ENCODE data around the gene NAGA. TPM values are rescaled to one million over a fixed set of nuclear protein-coding genes. Genes with fewer than 3 reads are reported as not detected.
"Not testable (repeated sequence)": the region's sequence is repeated elsewhere in the genome, so short reads cannot be mapped to it uniquely, and the experiment has no call there.

Gene NAGA
- total RNA-seq (10 to 100 TPM in 4 of 5 donors, 1 to 10 TPM in 1; 2.3 to 55.8 (median 24.2) TPM), polyA plus RNA-seq (1 to 10 TPM; 8.4 to 9.8 (median 9.5) TPM)
- long read RNA-seq, donor 1, partial matches to known transcripts = 0 of 2 reads
- long read RNA-seq, donor 1, other reads (novel, unspliced or antisense) = 0 of 2 reads
- long read RNA-seq, donor 2, partial matches to known transcripts = 0 of 6 reads
- long read RNA-seq, donor 2, other reads (novel, unspliced or antisense) = 0 of 6 reads
- long read RNA-seq, donor 3, partial matches to known transcripts = 0 of 6 reads
- long read RNA-seq, donor 3, other reads (novel, unspliced or antisense) = 0 of 6 reads
- long read RNA-seq, donor 4 = 0 reads
- long read RNA-seq, donor 5, transcript NAGA-201 (9 exons, 3,694 nt) = major isoform, 6 of 12 reads
- long read RNA-seq, donor 5, partial matches to known transcripts = 0 of 12 reads
- long read RNA-seq, donor 5, other reads (novel, unspliced or antisense) = 0 of 12 reads
- long read RNA-seq, donor 6, transcript NAGA-201 (9 exons, 3,694 nt) = major isoform, 10 of 26 reads
- long read RNA-seq, donor 6, partial matches to known transcripts = 11 of 26 reads
- long read RNA-seq, donor 6, other reads (novel, unspliced or antisense) = 0 of 26 reads
- long read RNA-seq, donor 7, partial matches to known transcripts = 0 of 7 reads
- long read RNA-seq, donor 7, other reads (novel, unspliced or antisense) = 0 of 7 reads
- long read RNA-seq, donor 8, transcript NAGA-201 (9 exons, 3,694 nt) = major isoform, 5 of 8 reads
- long read RNA-seq, donor 8, partial matches to known transcripts = 0 of 8 reads
- long read RNA-seq, donor 8, other reads (novel, unspliced or antisense) = 0 of 8 reads
- long read RNA-seq, donor 9, partial matches to known transcripts = 0 of 2 reads
- long read RNA-seq, donor 9, other reads (novel, unspliced or antisense) = 0 of 2 reads
- long read RNA-seq, donor 10, partial matches to known transcripts = 0 of 3 reads
- long read RNA-seq, donor 10, other reads (novel, unspliced or antisense) = 0 of 3 reads

DNA sequence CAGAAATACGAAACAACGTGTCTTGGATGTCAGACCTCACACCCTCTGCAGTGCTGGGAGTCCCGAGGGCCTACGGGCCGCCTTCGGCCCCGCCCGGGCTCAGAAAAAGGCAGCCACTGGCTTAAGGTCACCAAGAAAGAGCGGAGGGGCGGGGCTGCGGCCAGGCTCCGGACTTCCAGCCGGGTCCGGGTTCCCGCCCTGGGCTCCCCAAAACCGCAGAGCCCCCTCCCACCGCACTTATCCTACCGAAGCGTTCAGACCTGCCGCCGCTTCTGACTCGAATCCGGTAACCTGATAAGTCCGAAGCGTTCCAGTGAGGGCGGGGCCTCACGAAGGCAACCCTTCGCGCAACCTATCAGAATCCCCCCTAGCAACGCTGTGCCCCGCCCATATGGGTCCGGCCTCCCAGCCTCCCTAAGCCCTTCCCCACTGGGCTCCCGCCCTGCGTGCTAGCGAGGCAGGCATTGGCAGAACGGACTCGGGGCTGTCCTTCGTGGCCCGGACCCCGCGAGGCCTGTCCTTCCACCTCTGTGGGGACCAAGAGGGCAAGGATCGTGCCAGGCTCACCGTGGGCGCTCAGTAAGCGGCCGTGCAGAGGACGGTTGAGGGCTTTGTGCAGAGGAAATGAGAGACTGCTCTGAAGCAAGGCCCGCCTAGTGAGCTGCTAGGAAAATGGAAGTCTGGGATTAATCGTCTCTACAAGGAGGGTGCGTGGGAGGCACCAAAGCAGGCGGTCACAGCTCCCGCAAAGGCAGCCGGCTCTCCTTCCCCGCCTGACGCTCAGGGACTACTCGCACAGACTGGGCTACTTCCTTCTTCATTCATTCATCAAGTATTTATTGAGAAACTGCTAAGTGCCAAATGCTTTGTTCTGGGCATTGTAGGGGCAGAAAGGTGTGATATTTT lies at the start of gene NAGA:
NAGA (minus strand) TSS at position 296 of the 906 bp plus-strand sequence. CDS start 515 bp downstream, outside the sequence.
- H3K27ac ChIP-seq = peak within 1 kb of the TSS; percentile 88 to 93 (median 89)
- intact Hi-C loops (cut with DNase I; ENCODE audit: low total_unique reads) = no loop called here
- 0 to 1% (median 0%) methylated on average over 31 to 56 of the region's 56 CpGs for WGBS, 5 donors

DNA sequence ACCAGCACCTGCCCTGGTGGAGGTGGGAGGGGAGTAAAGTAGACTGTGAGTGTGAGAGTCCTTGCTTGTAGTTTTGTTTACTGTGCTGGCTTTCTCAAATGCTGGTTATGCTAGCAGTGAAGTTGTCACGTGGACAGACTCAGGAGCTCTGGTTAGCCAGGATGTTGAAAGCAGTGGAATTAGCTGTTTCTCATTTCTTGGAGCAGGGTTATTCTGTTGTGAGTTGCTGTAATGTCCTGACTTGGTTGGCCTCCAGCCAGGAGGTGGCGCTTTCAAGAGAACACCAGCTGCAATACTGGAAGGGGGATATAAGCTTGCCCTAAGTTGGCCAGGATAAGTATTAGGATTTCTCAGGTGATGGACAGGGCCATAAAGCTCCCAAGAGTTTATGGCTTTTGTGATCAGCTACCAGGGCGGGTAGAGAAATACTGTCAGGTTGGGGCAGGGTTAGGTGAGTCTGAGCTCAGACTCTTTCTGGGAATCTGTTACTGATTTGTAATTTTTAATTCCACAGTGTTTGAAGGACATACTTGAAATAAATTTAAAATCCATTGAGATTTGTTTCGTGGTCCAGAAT lies 46.3 kb upstream of the NAGA start:
- H3K9me3 ChIP-seq = peaks cover 5 to 17% (median 12%) of the 10 kb centered on the region in 4 donors
- no peak overlapping the region for H3K27ac ChIP-seq
- 77 to 88% (median 85%) methylated on average over 4 of the region's 4 CpGs for WGBS, 5 donors
- H3K36me3 ChIP-seq = no peaks in the 10 kb centered on the region
- intact Hi-C loops (cut with DNase I; ENCODE audit: low total_unique reads) = loop anchor here (10.0 kb wide), 1 partner anchor 142 kb away; no protein-coding TSS in a partner anchor
- peaks cover 0 to 10% (median 2%) of the 10 kb centered on the region in 4 donors for H3K4me1 ChIP-seq
- TF ChIP-seq, protein P1, sequence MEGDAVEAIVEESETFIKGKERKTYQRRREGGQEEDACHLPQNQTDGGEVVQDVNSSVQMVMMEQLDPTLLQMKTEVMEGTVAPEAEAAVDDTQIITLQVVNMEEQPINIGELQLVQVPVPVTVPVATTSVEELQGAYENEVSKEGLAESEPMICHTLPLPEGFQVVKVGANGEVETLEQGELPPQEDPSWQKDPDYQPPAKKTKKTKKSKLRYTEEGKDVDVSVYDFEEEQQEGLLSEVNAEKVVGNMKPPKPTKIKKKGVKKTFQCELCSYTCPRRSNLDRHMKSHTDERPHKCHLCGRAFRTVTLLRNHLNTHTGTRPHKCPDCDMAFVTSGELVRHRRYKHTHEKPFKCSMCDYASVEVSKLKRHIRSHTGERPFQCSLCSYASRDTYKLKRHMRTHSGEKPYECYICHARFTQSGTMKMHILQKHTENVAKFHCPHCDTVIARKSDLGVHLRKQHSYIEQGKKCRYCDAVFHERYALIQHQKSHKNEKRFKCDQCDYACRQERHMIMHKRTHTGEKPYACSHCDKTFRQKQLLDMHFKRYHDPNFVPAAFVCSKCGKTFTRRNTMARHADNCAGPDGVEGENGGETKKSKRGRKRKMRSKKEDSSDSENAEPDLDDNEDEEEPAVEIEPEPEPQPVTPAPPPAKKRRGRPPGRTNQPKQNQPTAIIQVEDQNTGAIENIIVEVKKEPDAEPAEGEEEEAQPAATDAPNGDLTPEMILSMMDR (IDR thresholded peaks at IDR 0.05) = no peak
- TF ChIP-seq POLR2A (IDR thresholded peaks at IDR 0.05) (no peak), POLR2AphosphoS5 (IDR thresholded peaks at IDR 0.05) (no peak), EP300 (IDR thresholded peaks at IDR 0.05) (no peak)
- no peak for DNase-seq
- H3K4me3 ChIP-seq = no peak overlapping the region
- H3K27me3 ChIP-seq = no peaks in the 10 kb centered on the region

More for the DNA sequence above, at the start of gene NAGA:
- H3K4me3 ChIP-seq = peak within 1 kb of the TSS; percentile 51 to 69 (median 60)
- TF ChIP-seq POLR2A (IDR thresholded peaks at IDR 0.05) (peak in 2 of 4 donors; percentile 31 to 47), EP300 (IDR thresholded peaks at IDR 0.05) (no peak), POLR2AphosphoS5 (IDR thresholded peaks at IDR 0.05) (peak; percentile 85 to 96 (median 95))
- TF ChIP-seq, protein P1 (IDR thresholded peaks at IDR 0.05) = no peak
- peaks cover 22 to 31% (median 26%) of the 10 kb centered on the region in 4 donors for H3K36me3 ChIP-seq
- H3K4me1 ChIP-seq = peaks cover 30 to 68% (median 44%) of the 10 kb centered on the region in 4 donors
- peak; percentile 96 to 98 for DNase-seq
- H3K9me3 ChIP-seq = no peaks in the 10 kb centered on the region
- no peaks in the 10 kb centered on the region for H3K27me3 ChIP-seq

DNA sequence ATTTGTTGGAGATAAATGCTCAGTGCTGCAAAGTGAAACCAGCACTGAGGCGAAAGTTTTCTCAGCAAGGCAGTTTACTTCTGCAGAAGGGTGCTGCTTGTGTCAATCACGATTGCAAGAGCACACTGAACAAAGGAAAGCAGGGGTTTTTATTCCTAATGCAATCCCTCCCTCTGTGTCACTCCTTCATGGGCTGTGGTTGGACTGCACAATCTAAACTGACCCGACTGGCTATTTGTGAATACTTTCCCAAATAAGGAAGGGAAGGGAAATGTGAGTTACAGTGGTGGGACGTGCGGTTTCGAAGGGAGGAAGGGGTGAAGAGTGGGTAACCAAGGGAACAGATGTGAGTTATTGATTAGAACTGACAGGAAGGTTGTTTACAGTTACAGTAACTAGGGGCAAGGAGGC lies 44.8 kb upstream of the NAGA start:
- H3K27ac ChIP-seq, H3K4me3 ChIP-seq, H3K4me1 ChIP-seq, H3K27me3 ChIP-seq, H3K36me3 ChIP-seq, DNase-seq: not testable (repeated sequence)
- H3K9me3 ChIP-seq = peaks cover 5 to 17% (median 12%) of the 10 kb centered on the region in 4 donors
- intact Hi-C loops (cut with DNase I; ENCODE audit: low total_unique reads) = loop anchor here (10.0 kb wide), 1 partner anchor 141 kb away; no protein-coding TSS in a partner anchor
- 69 to 94% (median 85%) methylated on average over 6 of the region's 6 CpGs for WGBS, 5 donors

DNA sequence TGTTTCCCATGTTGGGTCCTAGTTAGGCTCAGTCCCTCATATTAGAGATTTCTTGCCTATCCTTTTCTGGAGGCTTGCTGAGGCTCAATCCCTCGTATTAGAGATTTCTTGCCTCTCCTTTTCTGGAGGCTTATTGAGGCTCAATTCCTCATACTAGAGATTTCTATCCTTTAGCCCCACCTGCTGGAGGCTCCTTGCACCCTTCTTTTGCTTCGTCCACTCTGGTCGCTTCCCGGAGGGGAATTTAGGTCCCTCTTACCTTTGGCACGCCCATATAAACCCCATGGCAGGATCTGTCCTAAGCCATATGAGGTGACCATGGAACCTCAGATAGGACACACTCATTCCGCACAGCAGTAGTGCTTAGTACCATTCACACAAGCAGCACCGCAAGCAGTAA lies 44.1 kb upstream of the NAGA start:
- intact Hi-C loops (cut with DNase I; ENCODE audit: low total_unique reads) = loop anchor here (10.0 kb wide), 1 partner anchor 140 kb away; no protein-coding TSS in a partner anchor
- Histone ChIP-seq H3K36me3 (no peaks in the 10 kb centered on the region), H3K4me1 (no peaks in the 10 kb centered on the region), H3K27ac (no peak overlapping the region), H3K27me3 (no peaks in the 10 kb centered on the region), H3K4me3 (no peak overlapping the region), H3K9me3 (peaks cover 5 to 17% (median 12%) of the 10 kb centered on the region in 4 donors)
- WGBS, 5 donors = 92 to 97% (median 94%) methylated on average over 7 of the region's 7 CpGs
- TF ChIP-seq, protein P1 (IDR thresholded peaks at IDR 0.05) = peak in 1 of 7 experiments; percentile 20
- no peak for TF ChIP-seq POLR2AphosphoS5 (IDR thresholded peaks at IDR 0.05)
- no peak for TF ChIP-seq EP300 (IDR thresholded peaks at IDR 0.05)
- TF ChIP-seq POLR2A (IDR thresholded peaks at IDR 0.05) = no peak
- DNase-seq = no peak

DNA sequence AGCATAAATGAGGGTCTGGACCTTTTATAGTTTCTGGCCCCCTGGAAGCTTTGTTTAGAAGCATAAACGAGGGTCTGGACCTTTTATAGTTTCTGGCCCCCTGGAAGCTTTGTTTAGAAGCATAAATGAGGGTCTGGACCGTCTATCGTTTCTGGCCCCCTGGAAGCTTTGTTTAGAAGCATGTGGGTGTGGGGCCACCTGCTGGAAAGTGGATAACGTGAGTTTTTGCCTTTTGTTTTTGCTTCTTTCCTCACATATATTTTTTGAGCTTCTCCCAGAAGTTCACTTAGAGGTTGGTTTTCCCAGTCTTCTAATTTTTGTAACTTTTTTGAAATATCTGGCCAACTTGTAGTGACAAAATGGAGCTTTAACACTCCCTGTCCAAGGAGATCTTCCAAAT lies 42.2 kb upstream of the NAGA start:
- H3K36me3 ChIP-seq, H3K27ac ChIP-seq, H3K4me3 ChIP-seq, H3K4me1 ChIP-seq, H3K27me3 ChIP-seq: not testable (repeated sequence)
- WGBS, 5 donors = 10 to 23% (median 13%) methylated on average over 3 to 4 of the region's 4 CpGs
- H3K9me3 ChIP-seq = peaks cover 5 to 17% (median 12%) of the 10 kb centered on the region in 4 donors
- intact Hi-C loops (cut with DNase I; ENCODE audit: low total_unique reads) = loop anchor here (10.0 kb wide), 1 partner anchor 138 kb away; no protein-coding TSS in a partner anchor
- DNase-seq = peak in 1 of 2 donors; percentile 45
